GM12878 (cell line): ENCODE results near the gene SLC22A12.

ENCODE experiments used
- CREM ChIP-seq: IDR thresholded peaks from 2 replicates; pipeline ENCODE4 v1.6.1; 2014; ENCODE audit warnings: antibody characterized with exemption, low read depth
- MAX ChIP-seq: IDR thresholded peaks from 2 replicates; pipeline ENCODE4 v1.6.1; 2012; ENCODE audit warnings: low read depth, low read length, improper control_type of control experiment
- MXI1 ChIP-seq: fragments of 150-350 bp; IDR thresholded peaks from 2 replicates; pipeline ENCODE4 v1.6.1; 2011; ENCODE audit warnings: low read depth, mild to moderate bottlenecking, inconsistent platforms, low read length, improper control_type of control experiment
- POLR2A ChIP-seq: IDR thresholded peaks from 2 replicates; pipeline ENCODE4 v1.6.1; 2011; ENCODE audit warnings: low read depth, mild to moderate bottlenecking, low read length
- RUNX3 ChIP-seq: IDR thresholded peaks from 2 replicates; pipeline ENCODE4 v1.6.1; 2012; ENCODE audit warnings: low read length, inconsistent platforms
- SMC3 ChIP-seq: IDR thresholded peaks from 2 replicates; pipeline ENCODE4 v1.6.1; 2011; ENCODE audit warnings: low read length, improper control_type of control experiment, borderline replicate concordance
- TF ChIP-seq, protein P1 (sequence below), 3 experiments: IDR thresholded peaks in 2 of 3; conservative IDR thresholded peaks in 1 of 3; 2 replicates each; pipeline ENCODE4 v1.5.1; 2011; ENCODE audit warnings: low read depth in 3 of 3, low read length in 3 of 3, mild to moderate bottlenecking in 3 of 3, control low read depth in 2 of 3, moderate library complexity in 2 of 3, inconsistent platforms in 1 of 3, mixed read lengths in 1 of 3; ENCODE audit not compliant: control insufficient read depth in 2 of 3, insufficient read depth in 1 of 3; ENCODE audit errors: extremely low read depth in 1 of 3
- TF ChIP-seq, protein P2 (sequence below): fragments of 450-650 bp; formaldehyde crosslinking; IDR thresholded peaks from 2 replicates; pipeline ENCODE4 v1.5.0; 2022; ENCODE audit warnings: mild to moderate bottlenecking, missing genetic modification characterization

DNA sequence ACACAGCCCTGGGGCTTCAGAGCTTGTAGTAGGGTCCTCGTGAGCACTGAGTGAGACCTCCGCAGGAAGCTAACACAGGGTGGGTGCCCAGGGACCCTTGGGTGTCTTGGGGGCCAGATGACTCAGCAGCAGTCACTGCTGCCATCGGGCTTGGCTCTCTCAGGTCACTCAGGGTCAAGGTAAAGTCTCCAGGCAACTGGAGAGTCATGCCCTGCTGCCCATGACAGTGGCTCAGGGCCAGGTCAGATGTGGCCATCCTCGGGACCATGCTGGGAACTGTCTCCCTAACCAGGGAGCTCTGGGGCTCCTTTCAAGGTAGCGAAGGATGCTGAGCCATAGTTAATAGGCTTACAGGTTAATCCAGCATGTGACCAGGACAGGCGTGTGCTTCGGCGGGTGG lies 44.4 kb upstream of the SLC22A12 start:
- TF ChIP-seq SMC3 (no peak), MAX (no peak), RUNX3 (no peak), POLR2A (no peak), CREM (no peak), MXI1 (no peak)
- TF ChIP-seq, protein P1, sequence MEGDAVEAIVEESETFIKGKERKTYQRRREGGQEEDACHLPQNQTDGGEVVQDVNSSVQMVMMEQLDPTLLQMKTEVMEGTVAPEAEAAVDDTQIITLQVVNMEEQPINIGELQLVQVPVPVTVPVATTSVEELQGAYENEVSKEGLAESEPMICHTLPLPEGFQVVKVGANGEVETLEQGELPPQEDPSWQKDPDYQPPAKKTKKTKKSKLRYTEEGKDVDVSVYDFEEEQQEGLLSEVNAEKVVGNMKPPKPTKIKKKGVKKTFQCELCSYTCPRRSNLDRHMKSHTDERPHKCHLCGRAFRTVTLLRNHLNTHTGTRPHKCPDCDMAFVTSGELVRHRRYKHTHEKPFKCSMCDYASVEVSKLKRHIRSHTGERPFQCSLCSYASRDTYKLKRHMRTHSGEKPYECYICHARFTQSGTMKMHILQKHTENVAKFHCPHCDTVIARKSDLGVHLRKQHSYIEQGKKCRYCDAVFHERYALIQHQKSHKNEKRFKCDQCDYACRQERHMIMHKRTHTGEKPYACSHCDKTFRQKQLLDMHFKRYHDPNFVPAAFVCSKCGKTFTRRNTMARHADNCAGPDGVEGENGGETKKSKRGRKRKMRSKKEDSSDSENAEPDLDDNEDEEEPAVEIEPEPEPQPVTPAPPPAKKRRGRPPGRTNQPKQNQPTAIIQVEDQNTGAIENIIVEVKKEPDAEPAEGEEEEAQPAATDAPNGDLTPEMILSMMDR (IDR thresholded peaks at IDR 0.05 in 2 of 3, conservative IDR thresholded peaks at IDR 0.05 in 1 of 3; ENCODE audit: control insufficient read depth in 2 of 3, extremely low read depth in 1 of 3, insufficient read depth in 1 of 3, low read depth in 3 of 3, low read length in 3 of 3) = no peak
- TF ChIP-seq, protein P2, sequence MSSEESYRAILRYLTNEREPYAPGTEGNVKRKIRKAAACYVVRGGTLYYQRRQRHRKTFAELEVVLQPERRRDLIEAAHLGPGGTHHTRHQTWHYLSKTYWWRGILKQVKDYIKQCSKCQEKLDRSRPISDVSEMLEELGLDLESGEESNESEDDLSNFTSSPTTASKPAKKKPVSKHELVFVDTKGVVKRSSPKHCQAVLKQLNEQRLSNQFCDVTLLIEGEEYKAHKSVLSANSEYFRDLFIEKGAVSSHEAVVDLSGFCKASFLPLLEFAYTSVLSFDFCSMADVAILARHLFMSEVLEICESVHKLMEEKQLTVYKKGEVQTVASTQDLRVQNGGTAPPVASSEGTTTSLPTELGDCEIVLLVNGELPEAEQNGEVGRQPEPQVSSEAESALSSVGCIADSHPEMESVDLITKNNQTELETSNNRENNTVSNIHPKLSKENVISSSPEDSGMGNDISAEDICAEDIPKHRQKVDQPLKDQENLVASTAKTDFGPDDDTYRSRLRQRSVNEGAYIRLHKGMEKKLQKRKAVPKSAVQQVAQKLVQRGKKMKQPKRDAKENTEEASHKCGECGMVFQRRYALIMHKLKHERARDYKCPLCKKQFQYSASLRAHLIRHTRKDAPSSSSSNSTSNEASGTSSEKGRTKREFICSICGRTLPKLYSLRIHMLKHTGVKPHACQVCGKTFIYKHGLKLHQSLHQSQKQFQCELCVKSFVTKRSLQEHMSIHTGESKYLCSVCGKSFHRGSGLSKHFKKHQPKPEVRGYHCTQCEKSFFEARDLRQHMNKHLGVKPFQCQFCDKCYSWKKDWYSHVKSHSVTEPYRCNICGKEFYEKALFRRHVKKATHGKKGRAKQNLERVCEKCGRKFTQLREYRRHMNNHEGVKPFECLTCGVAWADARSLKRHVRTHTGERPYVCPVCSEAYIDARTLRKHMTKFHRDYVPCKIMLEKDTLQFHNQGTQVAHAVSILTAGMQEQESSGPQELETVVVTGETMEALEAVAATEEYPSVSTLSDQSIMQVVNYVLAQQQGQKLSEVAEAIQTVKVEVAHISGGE = no peak
